Type B pancreatic cell (in vitro differentiated cells): Measurements from ENCODE around the gene POLR1E. TPM values are rescaled to one million over a fixed set of nuclear protein-coding genes. Genes with fewer than 3 reads are reported as not detected.
"Not testable (repeated sequence)": the region's sequence is repeated elsewhere in the genome, so short reads cannot be mapped to it uniquely, and the experiment has no call there.

Experiments used
- DNase-seq: peaks from one replicate; pipeline ENCODE4 v3.0.0; 2021; ENCODE audit warnings: mixed read lengths; ENCODE audit not compliant: unreplicated experiment; ENCODE audit errors: extremely low spot score
- H3K27ac Mint-ChIP-seq: 2 replicates; pipeline ENCODE4 v1.8.0; 2021; ENCODE audit warnings: mild to moderate bottlenecking, mixed read lengths
- H3K27me3 Mint-ChIP-seq: 2 replicates; pipeline ENCODE4 v1.8.0; 2021; ENCODE audit warnings: mixed read lengths
- H3K36me3 Mint-ChIP-seq: 2 replicates; pipeline ENCODE4 v1.8.0; 2021; ENCODE audit warnings: mixed read lengths
- H3K4me1 Mint-ChIP-seq: one replicate; pipeline ENCODE4 v1.8.0; 2021; ENCODE audit warnings: mixed read lengths; ENCODE audit not compliant: unreplicated experiment
- H3K4me3 Mint-ChIP-seq: 2 replicates; pipeline ENCODE4 v1.8.0; 2021; ENCODE audit warnings: mild to moderate bottlenecking, mixed read lengths
- H3K9me3 Mint-ChIP-seq: 2 replicates; pipeline ENCODE4 v1.8.0; 2021; ENCODE audit warnings: mixed read lengths
- CTCF ChIP-seq: fragments of 200-600 bp; sonication (generic); conservative IDR thresholded peaks from 2 replicates; pipeline ENCODE4 v1.5.0; 2021; ENCODE audit warnings: antibody characterized with exemption, mild to moderate bottlenecking
- total RNA-seq: library from RNA; stranded (reverse); gene quantifications from 2 replicates; pipeline ENCODE4 v1.2.1, GENCODE V29; 2021; ENCODE audit warnings: low replicate concordance

POLR1E gene
- total RNA-seq, 1 donor from 2014 or later = 26.9 TPM

GRCh38 chr9:37504605-37505004 lies 18.9 kb downstream of the POLR1E start:
- H3K27me3 Mint-ChIP-seq = no peaks in the 10 kb centered on the region
- H3K9me3 Mint-ChIP-seq = no peaks in the 10 kb centered on the region
- H3K4me1 Mint-ChIP-seq = no peaks in the 10 kb centered on the region
- DNase-seq = no peak
- no peak overlapping the region for H3K27ac Mint-ChIP-seq
- TF ChIP-seq CTCF = no peak
- H3K4me3 Mint-ChIP-seq = no peak overlapping the region
- peaks cover 25% of the 10 kb centered on the region for H3K36me3 Mint-ChIP-seq

- Mint-ChIP-seq H3K4me1 (no peaks in the 10 kb centered on the region), H3K36me3 (peaks cover 15% of the 10 kb centered on the region), H3K4me3 (no peak overlapping the region), H3K27me3 (no peaks in the 10 kb centered on the region), H3K9me3 (no peaks in the 10 kb centered on the region), H3K27ac (no peak overlapping the region)
- no peak for TF ChIP-seq CTCF
- DNase-seq = no peak
These were observed 21.9 kb downstream of the POLR1E start for GRCh38 chr9:37507566-37508134.

- no peaks in the 10 kb centered on the region for H3K27me3 Mint-ChIP-seq
- TF ChIP-seq CTCF = no peak
- no peaks in the 10 kb centered on the region for H3K9me3 Mint-ChIP-seq
- no peaks in the 10 kb centered on the region for H3K4me1 Mint-ChIP-seq
- H3K4me3 Mint-ChIP-seq = no peak overlapping the region
- no peak for DNase-seq
- no peak overlapping the region for H3K27ac Mint-ChIP-seq
- H3K36me3 Mint-ChIP-seq = peaks cover 15% of the 10 kb centered on the region
These were observed 22.5 kb downstream of the POLR1E start for GRCh38 chr9:37508135-37508833.

GRCh38 chr9:37508834-37509206 lies 23.1 kb downstream of the POLR1E start:
- Mint-ChIP-seq H3K27me3 (no peaks in the 10 kb centered on the region), H3K4me3 (no peak overlapping the region), H3K36me3 (peaks cover 13% of the 10 kb centered on the region), H3K9me3 (no peaks in the 10 kb centered on the region), H3K4me1 (no peaks in the 10 kb centered on the region), H3K27ac (no peak overlapping the region)
- no peak for DNase-seq
- no peak for TF ChIP-seq CTCF

GRCh38 chr9:37509536-37509935 lies 23.8 kb downstream of the POLR1E start:
- no peak overlapping the region for H3K27ac Mint-ChIP-seq
- H3K4me1 Mint-ChIP-seq = no peaks in the 10 kb centered on the region
- no peak for TF ChIP-seq CTCF
- no peaks in the 10 kb centered on the region for H3K9me3 Mint-ChIP-seq
- H3K4me3 Mint-ChIP-seq = no peak overlapping the region
- DNase-seq = no peak
- peaks cover 13% of the 10 kb centered on the region for H3K36me3 Mint-ChIP-seq
- no peaks in the 10 kb centered on the region for H3K27me3 Mint-ChIP-seq

- peaks cover 13% of the 10 kb centered on the region for H3K36me3 Mint-ChIP-seq
- DNase-seq, H3K27ac Mint-ChIP-seq, H3K9me3 Mint-ChIP-seq, H3K4me1 Mint-ChIP-seq, H3K27me3 Mint-ChIP-seq, H3K4me3 Mint-ChIP-seq: not testable (repeated sequence)
These were observed 24.3 kb downstream of the POLR1E start for GRCh38 chr9:37510053-37510452.
